ENCODE measurements around the gene MSMO1.

Gene MSMO1

DNA sequence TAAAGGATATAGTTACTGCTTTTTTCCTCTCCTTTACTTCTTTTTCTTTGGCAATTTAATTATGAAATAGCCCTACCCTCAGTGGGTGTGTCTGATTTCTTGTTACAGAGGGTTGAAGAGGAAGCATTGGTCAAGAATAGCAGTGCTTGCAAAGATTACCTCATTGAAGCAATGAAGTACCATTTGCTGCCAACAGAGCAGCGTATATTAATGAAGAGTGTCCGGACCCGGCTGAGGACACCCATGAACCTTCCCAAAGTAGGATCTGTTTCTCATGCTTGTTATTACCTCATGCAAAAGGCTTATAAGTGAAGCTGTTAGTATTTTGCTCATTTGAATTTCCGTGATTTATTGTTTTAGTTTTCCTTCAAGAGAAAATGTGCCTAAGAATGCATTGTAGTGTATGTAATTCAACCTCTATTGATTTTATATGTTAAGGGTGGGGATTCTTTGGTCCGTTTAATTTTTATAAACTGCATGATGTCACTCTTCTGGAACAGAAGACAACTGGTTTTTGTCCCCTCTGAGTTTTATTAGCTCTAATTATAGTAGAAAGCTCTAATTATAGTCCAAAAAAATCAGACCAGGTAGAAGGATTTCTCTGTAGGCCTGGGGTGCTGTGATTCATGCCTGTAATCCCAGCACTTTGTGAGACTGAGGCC, 27.9 kb upstream of the MSMO1 start:
- peaks cover 0 to 11% (median 2%) of the 10 kb centered on the region in 4 donors for H3K4me1 ChIP-seq
- no peak overlapping the region for H3K27ac ChIP-seq
- no peaks in the 10 kb centered on the region for H3K27me3 ChIP-seq
- no peaks in the 10 kb centered on the region for H3K9me3 ChIP-seq
- no peak for DNase-seq
- H3K36me3 ChIP-seq: peaks cover 0 to 22% (median 13%) of the 10 kb centered on the region in 3 donors
- intact Hi-C loops (cut with DNase I; ENCODE audit: low total_unique reads): no loop called here
- H3K4me3 ChIP-seq: no peak overlapping the region
- TF ChIP-seq, protein P1, sequence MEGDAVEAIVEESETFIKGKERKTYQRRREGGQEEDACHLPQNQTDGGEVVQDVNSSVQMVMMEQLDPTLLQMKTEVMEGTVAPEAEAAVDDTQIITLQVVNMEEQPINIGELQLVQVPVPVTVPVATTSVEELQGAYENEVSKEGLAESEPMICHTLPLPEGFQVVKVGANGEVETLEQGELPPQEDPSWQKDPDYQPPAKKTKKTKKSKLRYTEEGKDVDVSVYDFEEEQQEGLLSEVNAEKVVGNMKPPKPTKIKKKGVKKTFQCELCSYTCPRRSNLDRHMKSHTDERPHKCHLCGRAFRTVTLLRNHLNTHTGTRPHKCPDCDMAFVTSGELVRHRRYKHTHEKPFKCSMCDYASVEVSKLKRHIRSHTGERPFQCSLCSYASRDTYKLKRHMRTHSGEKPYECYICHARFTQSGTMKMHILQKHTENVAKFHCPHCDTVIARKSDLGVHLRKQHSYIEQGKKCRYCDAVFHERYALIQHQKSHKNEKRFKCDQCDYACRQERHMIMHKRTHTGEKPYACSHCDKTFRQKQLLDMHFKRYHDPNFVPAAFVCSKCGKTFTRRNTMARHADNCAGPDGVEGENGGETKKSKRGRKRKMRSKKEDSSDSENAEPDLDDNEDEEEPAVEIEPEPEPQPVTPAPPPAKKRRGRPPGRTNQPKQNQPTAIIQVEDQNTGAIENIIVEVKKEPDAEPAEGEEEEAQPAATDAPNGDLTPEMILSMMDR (IDR thresholded peaks at IDR 0.05): no peak

DNA sequence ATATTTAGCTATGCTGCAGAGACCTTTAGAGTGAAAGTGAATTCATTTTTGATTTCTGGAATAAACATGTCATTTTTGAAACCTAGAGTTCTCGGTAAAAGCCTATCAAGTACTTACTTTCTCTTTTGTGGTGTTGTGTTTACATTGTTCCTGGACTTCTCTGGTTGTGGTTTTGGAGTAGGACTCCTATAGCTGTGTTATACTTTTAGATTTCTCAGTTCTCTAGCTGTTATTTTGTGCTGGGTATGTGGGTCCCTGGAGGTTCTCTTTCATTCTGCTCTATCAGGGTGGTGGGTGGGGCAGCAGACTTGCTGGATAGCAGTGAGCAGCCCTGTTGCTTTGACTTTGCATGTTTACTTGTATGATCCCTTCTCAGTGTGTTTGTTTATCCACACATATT, 25.6 kb upstream of the MSMO1 start:
- H3K9me3 ChIP-seq: no peaks in the 10 kb centered on the region
- DNase-seq: no peak
- intact Hi-C loops (cut with DNase I; ENCODE audit: low total_unique reads): no loop called here
- peak overlapping the region in 1 of 2 donors; percentile 8 for H3K27ac ChIP-seq
- peaks cover 0 to 22% (median 8%) of the 10 kb centered on the region in 3 donors for H3K36me3 ChIP-seq
- H3K27me3 ChIP-seq: no peaks in the 10 kb centered on the region
- H3K4me3 ChIP-seq: peak overlapping the region in 1 of 2 donors; percentile 25
- TF ChIP-seq, protein P1 (IDR thresholded peaks at IDR 0.05): no peak
- H3K4me1 ChIP-seq: peaks cover 0 to 11% (median 2%) of the 10 kb centered on the region in 4 donors

DNA sequence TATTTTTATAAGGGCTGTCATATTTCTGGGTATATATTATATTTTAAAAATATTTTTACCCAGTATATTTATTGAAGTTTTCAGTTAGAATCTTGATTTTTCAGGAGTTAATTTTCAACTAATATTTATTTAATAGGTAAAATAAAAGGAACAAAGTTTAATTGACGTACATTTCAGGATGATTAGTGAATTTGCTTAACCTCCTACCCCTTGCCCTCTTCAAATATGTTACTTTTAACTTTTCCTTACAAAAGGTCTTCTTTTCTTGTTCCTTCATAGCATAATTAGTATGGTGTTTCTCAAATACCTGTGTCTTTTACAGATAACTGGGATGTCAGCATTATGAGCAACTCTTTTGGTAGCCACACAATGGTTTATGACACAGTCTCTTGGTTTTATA, 24.8 kb upstream of the MSMO1 start:
- intact Hi-C loops (cut with DNase I; ENCODE audit: low total_unique reads): no loop called here
- peaks cover 0 to 11% (median 2%) of the 10 kb centered on the region in 4 donors for H3K4me1 ChIP-seq
- H3K27me3 ChIP-seq: no peaks in the 10 kb centered on the region
- no peaks in the 10 kb centered on the region for H3K9me3 ChIP-seq
- DNase-seq: no peak
- peaks cover 0 to 18% (median 6%) of the 10 kb centered on the region in 3 donors for H3K36me3 ChIP-seq
- TF ChIP-seq, protein P1 (IDR thresholded peaks at IDR 0.05): no peak
- no peak overlapping the region for H3K4me3 ChIP-seq
- no peak overlapping the region for H3K27ac ChIP-seq

DNA sequence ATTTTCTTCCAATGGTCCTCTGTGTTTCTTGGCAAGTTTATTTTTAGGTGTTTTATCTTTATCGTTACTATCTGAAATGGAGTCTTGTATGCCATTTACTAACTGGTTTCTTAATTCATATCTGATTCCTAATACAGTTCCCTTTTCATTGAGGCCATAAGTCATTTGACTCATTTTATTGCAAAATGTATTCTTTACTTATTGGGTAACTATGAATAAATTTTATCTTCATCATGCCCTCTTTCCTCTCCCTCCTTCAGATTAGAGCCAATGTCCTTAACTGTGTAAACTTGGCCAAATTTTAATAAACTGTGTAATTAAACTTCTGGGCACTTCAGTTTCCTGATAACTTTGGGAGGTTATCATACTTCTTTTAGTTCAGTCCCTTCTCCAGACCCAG, 19.3 kb upstream of the MSMO1 start:
- Histone ChIP-seq H3K4me1 (no peaks in the 10 kb centered on the region), H3K27me3 (no peaks in the 10 kb centered on the region), H3K4me3 (no peak overlapping the region), H3K36me3 (peaks cover 7 to 21% (median 10%) of the 10 kb centered on the region in 3 donors), H3K9me3 (no peaks in the 10 kb centered on the region), H3K27ac (no peak overlapping the region)
- no peak for DNase-seq
- TF ChIP-seq, protein P1 (IDR thresholded peaks at IDR 0.05): no peak
- intact Hi-C loops (cut with DNase I; ENCODE audit: low total_unique reads): no loop called here

DNA sequence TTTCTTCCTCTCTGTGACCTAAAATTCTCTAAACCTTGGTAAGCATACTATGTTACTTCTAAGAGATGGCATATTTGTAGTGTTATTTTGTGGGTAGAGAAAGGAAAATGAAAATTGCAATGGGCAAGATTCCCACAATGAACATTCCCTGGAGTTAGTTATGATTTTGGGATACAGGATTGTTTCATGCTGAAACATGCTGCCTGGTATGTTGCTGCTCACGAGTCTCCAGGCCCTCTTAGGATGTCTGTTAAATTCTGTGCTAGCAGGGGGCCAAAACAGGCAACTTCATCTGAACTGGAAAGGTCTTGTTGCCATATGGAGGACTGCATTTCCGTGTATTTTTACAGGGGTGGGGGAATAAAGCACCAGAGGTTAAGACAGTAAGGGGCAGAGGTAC, 18.9 kb upstream of the MSMO1 start:
- H3K4me1 ChIP-seq: no peaks in the 10 kb centered on the region
- peaks cover 7 to 21% (median 10%) of the 10 kb centered on the region in 3 donors for H3K36me3 ChIP-seq
- DNase-seq: no peak
- intact Hi-C loops (cut with DNase I; ENCODE audit: low total_unique reads): no loop called here
- no peaks in the 10 kb centered on the region for H3K27me3 ChIP-seq
- TF ChIP-seq, protein P1 (IDR thresholded peaks at IDR 0.05): no peak
- no peak overlapping the region for H3K4me3 ChIP-seq
- H3K27ac ChIP-seq: no peak overlapping the region
- H3K9me3 ChIP-seq: no peaks in the 10 kb centered on the region
